Posterior cingulate gyrus (tissue), 11 donors: Measurements from ENCODE around the gene ELMO1.
A peak's percentile ranks its signal among the peaks of the same experiment; 100 is the strongest.

Source experiments
- DNase-seq, 10 donors: peaks; one replicate each; pipeline versions ENCODE4 v3.0.0 to v3.0.0-alpha.2; 2020 to 2021; ENCODE audit warnings: mixed read lengths in 3 of 10
- intact Hi-C: fragments of 100-400 bp; cut with DNase I; formaldehyde crosslinking; loops from one replicate; pipeline ENCODE4 v1.15.1; 2023

The ELMO1 gene

GRCh38 chr7:37356911-37357636 is 91.6 kb downstream of the ELMO1 start:
- intact Hi-C loops, result no loop called here
- DNase-seq, result no peak

- intact Hi-C loops, result no loop called here
- DNase-seq, result peak in 5 of 10 donors; percentile 22 to 87 (median 39)
Measured at GRCh38 chr7:37354656-37355131, 94.0 kb downstream of the ELMO1 start.

GRCh38 chr7:37353949-37354655 is 94.6 kb downstream of the ELMO1 start:
- no peak for DNase-seq
- intact Hi-C loops, result no loop called here

- intact Hi-C loops, result no loop called here
- no peak for DNase-seq
Measured at GRCh38 chr7:37352974-37353948, 95.4 kb downstream of the ELMO1 start.

- no peak for DNase-seq
- intact Hi-C loops, result no loop called here
Measured at GRCh38 chr7:37352251-37352880, 96.3 kb downstream of the ELMO1 start.

GRCh38 chr7:37351716-37352115 is 96.9 kb downstream of the ELMO1 start:
- no peak for DNase-seq
- intact Hi-C loops, result no loop called here

GRCh38 chr7:37349979-37350590 is 98.6 kb downstream of the ELMO1 start:
- no peak for DNase-seq
- intact Hi-C loops, result no loop called here

GRCh38 chr7:37348982-37349381 is 99.7 kb downstream of the ELMO1 start:
- intact Hi-C loops, result no loop called here

GRCh38 chr7:37346761-37347160 is 101.9 kb downstream of the ELMO1 start:
- intact Hi-C loops, result no loop called here
- no peak for DNase-seq

More at GRCh38 chr7:37348982-37349381, 99.7 kb downstream of the ELMO1 start:
- DNase-seq, result no peak

GRCh38 chr7:37344886-37345579 is 103.6 kb downstream of the ELMO1 start:
- intact Hi-C loops, result no loop called here
- DNase-seq, result no peak

- DNase-seq, result no peak
- intact Hi-C loops, result no loop called here
Measured at GRCh38 chr7:37342688-37343471, 105.8 kb downstream of the ELMO1 start.

GRCh38 chr7:37342176-37342687 is 106.4 kb downstream of the ELMO1 start:
- DNase-seq, result no peak
- intact Hi-C loops, result no loop called here

- intact Hi-C loops, result no loop called here
- DNase-seq, result no peak
Measured at GRCh38 chr7:37341033-37341630, 107.5 kb downstream of the ELMO1 start.

- no peak for DNase-seq
- intact Hi-C loops, result no loop called here
Measured at GRCh38 chr7:37338966-37339365, 109.7 kb downstream of the ELMO1 start.

GRCh38 chr7:37337522-37337921 is 111.1 kb downstream of the ELMO1 start:
- no peak for DNase-seq
- intact Hi-C loops, result no loop called here

- no peak for DNase-seq
- intact Hi-C loops, result no loop called here
Measured at GRCh38 chr7:37336259-37336658, 112.4 kb downstream of the ELMO1 start.

- intact Hi-C loops, result no loop called here
- DNase-seq, result no peak
Measured at GRCh38 chr7:37333075-37333474, 115.6 kb downstream of the ELMO1 start.
